Activated naive CD8-positive, alpha-beta T cell treated with anti-CD3 and anti-CD28 coated beads, Interleukin-2, amount 10 ng/mL, durations not matched to agents 7 days and 5 days (primary cell): Measurements from ENCODE around the gene ANKRA2. TPM values are rescaled to one million over a fixed set of nuclear protein-coding genes. Genes with fewer than 3 reads are reported as not detected.

Experiments
- ATAC-seq: fragments of 150-1000 bp; cut with Tn5 transposase; one replicate; pipeline ENCODE4 v1.10.0; 2021; ENCODE audit warnings: low read depth, moderate library complexity
- POLR2A ChIA-PET: fragments of 350-600 bp; sonication (Branson Sonifier 250); formaldehyde crosslinking; loops from one replicate; lab custom pipeline; 2021; ENCODE audit warnings: antibody characterized with exemption; lab: Charles Lee
- DNase-seq: peaks from one replicate; pipeline ENCODE4 v3.0.0; 2021
- H3K27ac Mint-ChIP-seq: one replicate; pipeline ENCODE4 v1.8.0; 2022; ENCODE audit warnings: mild to moderate bottlenecking, mixed read lengths
- H3K27me3 Mint-ChIP-seq: one replicate; pipeline ENCODE4 v1.8.0; 2022; ENCODE audit warnings: mild to moderate bottlenecking, moderate library complexity, mixed read lengths
- H3K36me3 Mint-ChIP-seq: one replicate; pipeline ENCODE4 v1.8.0; 2021; ENCODE audit warnings: mild to moderate bottlenecking, mixed read lengths
- H3K4me1 Mint-ChIP-seq: one replicate; pipeline ENCODE4 v1.8.0; 2021; ENCODE audit warnings: mixed read lengths
- H3K4me3 Mint-ChIP-seq: one replicate; pipeline ENCODE4 v1.8.0; 2022; ENCODE audit warnings: mild to moderate bottlenecking, moderate library complexity, mixed read lengths
- H3K9me3 Mint-ChIP-seq: one replicate; pipeline ENCODE4 v1.8.0; 2021; ENCODE audit warnings: mixed read lengths
- total RNA-seq, 2 experiments: library from RNA; stranded (reverse); gene quantifications; one replicate each; pipeline ENCODE4 v1.2.3, GENCODE V29; 2021

The ANKRA2 gene
- total RNA-seq, 2 experiments from 2014 or later = 32.9 to 33.0 TPM

- H3K27me3 Mint-ChIP-seq = no peaks in the 10 kb centered on the region
- DNase-seq (no peak), ATAC-seq (no peak)
- POLR2A ChIA-PET = no interaction called here
- no peak overlapping the region for H3K4me3 Mint-ChIP-seq
- no peaks in the 10 kb centered on the region for H3K9me3 Mint-ChIP-seq
- H3K36me3 Mint-ChIP-seq = peaks cover 2% of the 10 kb centered on the region
- H3K4me1 Mint-ChIP-seq = no peaks in the 10 kb centered on the region
- H3K27ac Mint-ChIP-seq = no peak overlapping the region
These were observed 22.5 kb upstream of the ANKRA2 start for GRCh38 chr5:73587923-73588322.

GRCh38 chr5:73582285-73583145 is 17.1 kb upstream of the ANKRA2 start:
- no peak overlapping the region for H3K27ac Mint-ChIP-seq
- H3K4me1 Mint-ChIP-seq = no peaks in the 10 kb centered on the region
- no peak for DNase-seq
- no peak for ATAC-seq
- H3K4me3 Mint-ChIP-seq = no peak overlapping the region
- H3K9me3 Mint-ChIP-seq = no peaks in the 10 kb centered on the region
- H3K27me3 Mint-ChIP-seq = no peaks in the 10 kb centered on the region
- POLR2A ChIA-PET = no interaction called here
- peaks cover 9% of the 10 kb centered on the region for H3K36me3 Mint-ChIP-seq

- Mint-ChIP-seq H3K9me3 (no peaks in the 10 kb centered on the region), H3K27me3 (no peaks in the 10 kb centered on the region), H3K4me1 (peaks cover 19% of the 10 kb centered on the region), H3K4me3 (peak overlapping the region; percentile 89), H3K36me3 (peaks cover 7% of the 10 kb centered on the region), H3K27ac (peak overlapping the region; percentile 98)
- DNase-seq = no peak
- POLR2A ChIA-PET = interaction anchor here (2.4 kb wide), 1 partner anchor 68 kb away, joined by 17 read pairs; the partner anchor contains the start of gene BTF3
- ATAC-seq = no peak
These were observed 619 bp upstream of the ANKRA2 start for GRCh38 chr5:73565969-73566547.

GRCh38 chr5:73564675-73565074 is 764 bp downstream of the ANKRA2 start:
- no peak for ATAC-seq
- Mint-ChIP-seq H3K4me3 (peak overlapping the region; percentile 89), H3K27me3 (no peaks in the 10 kb centered on the region), H3K9me3 (no peaks in the 10 kb centered on the region), H3K4me1 (peaks cover 23% of the 10 kb centered on the region), H3K36me3 (peaks cover 12% of the 10 kb centered on the region), H3K27ac (peak overlapping the region; percentile 98)
- no peak for DNase-seq
- POLR2A ChIA-PET = interaction anchor here (0.5 to 2.4 kb wide), 6 partner anchors 11 to 715 kb away, joined by 3 to 17 read pairs (median 3); partner anchors contain the start of gene BTF3

GRCh38 chr5:73564018-73564417 is 1.4 kb downstream of the ANKRA2 start:
- peak overlapping the region; percentile 89 for H3K4me3 Mint-ChIP-seq
- peaks cover 23% of the 10 kb centered on the region for H3K4me1 Mint-ChIP-seq
- POLR2A ChIA-PET = interaction anchor here (1.4 to 2.4 kb wide), 2 partner anchors 66 to 714 kb away, joined by 3 to 17 read pairs; partner anchors contain the start of gene BTF3

GRCh38 chr5:73558950-73559349 is 6.5 kb downstream of the ANKRA2 start:
- Mint-ChIP-seq H3K9me3 (no peaks in the 10 kb centered on the region), H3K27ac (no peak overlapping the region), H3K4me3 (no peak overlapping the region), H3K36me3 (peaks cover 18% of the 10 kb centered on the region), H3K4me1 (peaks cover 15% of the 10 kb centered on the region), H3K27me3 (no peaks in the 10 kb centered on the region)
- DNase-seq (no peak), ATAC-seq (no peak)
- POLR2A ChIA-PET = no interaction called here

More at GRCh38 chr5:73564018-73564417, 1.4 kb downstream of the ANKRA2 start:
- H3K27me3 Mint-ChIP-seq = no peaks in the 10 kb centered on the region
- no peaks in the 10 kb centered on the region for H3K9me3 Mint-ChIP-seq
- DNase-seq (no peak), ATAC-seq (no peak)
- H3K36me3 Mint-ChIP-seq = peaks cover 12% of the 10 kb centered on the region
- peak overlapping the region; percentile 98 for H3K27ac Mint-ChIP-seq

GRCh38 chr5:73552642-73553041 is 12.8 kb downstream of the ANKRA2 start:
- Mint-ChIP-seq H3K36me3 (peaks cover 6% of the 10 kb centered on the region), H3K27me3 (peaks cover 10% of the 10 kb centered on the region), H3K9me3 (no peaks in the 10 kb centered on the region), H3K4me3 (no peak overlapping the region), H3K27ac (no peak overlapping the region), H3K4me1 (no peaks in the 10 kb centered on the region)
- POLR2A ChIA-PET = no interaction called here
- DNase-seq = no peak
- no peak for ATAC-seq

GRCh38 chr5:73550016-73550415 is 15.4 kb downstream of the ANKRA2 start:
- Mint-ChIP-seq H3K36me3 (peaks cover 6% of the 10 kb centered on the region), H3K27me3 (peaks cover 10% of the 10 kb centered on the region), H3K4me3 (no peak overlapping the region), H3K27ac (no peak overlapping the region), H3K4me1 (no peaks in the 10 kb centered on the region), H3K9me3 (no peaks in the 10 kb centered on the region)
- POLR2A ChIA-PET = no interaction called here
- DNase-seq (no peak), ATAC-seq (no peak)

GRCh38 chr5:73545403-73545779 is 20.0 kb downstream of the ANKRA2 start:
- no peaks in the 10 kb centered on the region for H3K36me3 Mint-ChIP-seq
- no peak for DNase-seq
- no peak overlapping the region for H3K27ac Mint-ChIP-seq
- POLR2A ChIA-PET = no interaction called here
- H3K4me3 Mint-ChIP-seq = no peak overlapping the region
- no peaks in the 10 kb centered on the region for H3K9me3 Mint-ChIP-seq
- H3K4me1 Mint-ChIP-seq = peaks cover 2% of the 10 kb centered on the region
- ATAC-seq = no peak
- peaks cover 28% of the 10 kb centered on the region for H3K27me3 Mint-ChIP-seq

- POLR2A ChIA-PET = no interaction called here
- no peaks in the 10 kb centered on the region for H3K9me3 Mint-ChIP-seq
- H3K27me3 Mint-ChIP-seq = peaks cover 31% of the 10 kb centered on the region
- no peak for DNase-seq
- H3K4me1 Mint-ChIP-seq = peaks cover 2% of the 10 kb centered on the region
- no peak for ATAC-seq
- H3K4me3 Mint-ChIP-seq = no peak overlapping the region
- H3K36me3 Mint-ChIP-seq = no peaks in the 10 kb centered on the region
- H3K27ac Mint-ChIP-seq = no peak overlapping the region
These were observed 20.7 kb downstream of the ANKRA2 start for GRCh38 chr5:73544429-73545402.

- Mint-ChIP-seq H3K4me3 (no peak overlapping the region), H3K36me3 (no peaks in the 10 kb centered on the region), H3K27me3 (peaks cover 29% of the 10 kb centered on the region), H3K27ac (no peak overlapping the region), H3K4me1 (peaks cover 2% of the 10 kb centered on the region), H3K9me3 (no peaks in the 10 kb centered on the region)
- ATAC-seq (no peak), DNase-seq (no peak)
- POLR2A ChIA-PET = interaction anchor here (0.7 to 0.8 kb wide), 2 partner anchors 23 to 475 kb away, joined by 3 to 4 read pairs; partner anchors contain the start of gene ANKRA2
These were observed 23.4 kb downstream of the ANKRA2 start for GRCh38 chr5:73542020-73542419.

GRCh38 chr5:73540192-73540591 is 25.2 kb downstream of the ANKRA2 start:
- ATAC-seq = no peak
- Mint-ChIP-seq H3K9me3 (no peaks in the 10 kb centered on the region), H3K36me3 (no peaks in the 10 kb centered on the region), H3K4me1 (peaks cover 2% of the 10 kb centered on the region), H3K4me3 (no peak overlapping the region), H3K27ac (no peak overlapping the region), H3K27me3 (peaks cover 31% of the 10 kb centered on the region)
- DNase-seq = no peak
- POLR2A ChIA-PET = no interaction called here

GRCh38 chr5:73539730-73540129 is 25.7 kb downstream of the ANKRA2 start:
- no peak overlapping the region for H3K4me3 Mint-ChIP-seq
- ATAC-seq (no peak), DNase-seq (no peak)
- H3K36me3 Mint-ChIP-seq = no peaks in the 10 kb centered on the region
- no peaks in the 10 kb centered on the region for H3K9me3 Mint-ChIP-seq
- POLR2A ChIA-PET = no interaction called here
- H3K4me1 Mint-ChIP-seq = peaks cover 2% of the 10 kb centered on the region
- H3K27ac Mint-ChIP-seq = no peak overlapping the region
- H3K27me3 Mint-ChIP-seq = peaks cover 32% of the 10 kb centered on the region
